Kidney (tissue), 14 donors: ENCODE data around the gene GRK4. TPM values are rescaled to one million over a fixed set of nuclear protein-coding genes. Genes with fewer than 3 reads are reported as not detected.
A peak's percentile ranks its signal among the peaks of the same experiment; 100 is the strongest.

Experiments used
- DNase-seq, 5 donors: peaks; one replicate each; pipeline ENCODE4 v3.0.0-alpha.2; 2013 to 2020
- FAIRE-seq: peaks from 2 replicates; lab custom pipeline; 2012; peaks lifted over from hg19 to GRCh38; lab: Jason Lieb, UNC
- H3K27ac ChIP-seq, 2 donors: one replicate each; pipeline ENCODE4 v1.7.0; 2013; ENCODE audit warnings: low read depth in 2 of 2, low read length in 2 of 2, inconsistent platforms in 1 of 2
- H3K27me3 ChIP-seq: one replicate; pipeline ENCODE4 v1.7.1; 2013; ENCODE audit warnings: low read length, inconsistent platforms; ENCODE audit not compliant: control insufficient read depth, insufficient read depth
- H3K36me3 ChIP-seq, 3 donors: one replicate each; pipeline versions ENCODE4 v1.7.0 to v1.7.1; 2013; ENCODE audit warnings: low read length in 3 of 3, control low read depth in 1 of 3, inconsistent platforms in 1 of 3; ENCODE audit not compliant: insufficient read depth in 3 of 3, control insufficient read depth in 2 of 3
- H3K4me1 ChIP-seq, 3 donors: one replicate each; pipeline versions ENCODE4 v1.7.0 to v1.7.1; 2013; ENCODE audit warnings: low read length in 3 of 3, inconsistent platforms in 1 of 3, low read depth in 1 of 3; ENCODE audit not compliant: control insufficient read depth in 2 of 3, insufficient read depth in 2 of 3
- H3K4me3 ChIP-seq, 3 donors: one replicate each; pipeline versions ENCODE4 v1.7.0 to v1.8.1; 2013; ENCODE audit warnings: low read length in 3 of 3, control low read depth in 1 of 3, inconsistent platforms in 1 of 3
- H3K9ac ChIP-seq, 3 donors: one replicate each; pipeline versions ENCODE4 v1.7.0 to v1.7.1; 2013; ENCODE audit warnings: low read length in 3 of 3, control low read depth in 1 of 3, inconsistent platforms in 1 of 3
- H3K9me3 ChIP-seq, 3 donors: one replicate each; pipeline versions ENCODE4 v1.7.0 to v1.7.1; 2013; ENCODE audit warnings: low read length in 3 of 3, control low read depth in 1 of 3, inconsistent platforms in 1 of 3; ENCODE audit not compliant: control insufficient read depth in 2 of 3, insufficient read depth in 1 of 3
- CTCF ChIP-seq: IDR thresholded peaks from 3 replicates; pipeline ENCODE4 v1.5.1; 2012; ENCODE audit warnings: mild to moderate bottlenecking, moderate library complexity, borderline replicate concordance; ENCODE audit not compliant: insufficient read depth; ENCODE audit errors: extremely low read depth
- intact Hi-C: fragments of 100-400 bp; cut with DNase I; formaldehyde crosslinking; loops from one replicate; pipeline ENCODE4 v1.11.1; 2022
- polyA plus RNA-seq: library from polyadenylated mRNA; stranded (reverse); fragments of 350-450 nt; fragmentation: Illumina TruSeq; extraction: RNeasy Lipid Tissue Mini Kit (QIAGEN cat#74804); gene quantifications from one replicate; pipeline ENCODE4 v1.2.3, GENCODE V29; 2014; ENCODE audit warnings: low read depth, low replicate concordance; ENCODE audit not compliant: insufficient read depth
- total RNA-seq: library from RNA; stranded (reverse); fragmentation: NEBNext Ultra II Directional; extraction: Animal tissue kit (Norgen Biotek cat#: 25700); gene quantifications from one replicate; pipeline ENCODE4 v1.2.1, GENCODE V29; 2021
- donor health status: control.
- donor health status: control.
- donor health status: control.
- donor health status: control.
- donor health status: control.
- donor health status: DM: yes; HTN: yes; CAD: no.
- donor health status: Normal renal cell carcinoma (clear cell type).

Gene GRK4
- total and polyA plus RNA-seq, 2 donors from 2014 or later: 4.3 TPM

- H3K4me3 ChIP-seq: peak overlapping the region; percentile 23 to 56 (median 41)
Observed at GRCh38 chr4:3041192-3042142, 78.1 kb downstream of the GRK4 start.

DNA sequence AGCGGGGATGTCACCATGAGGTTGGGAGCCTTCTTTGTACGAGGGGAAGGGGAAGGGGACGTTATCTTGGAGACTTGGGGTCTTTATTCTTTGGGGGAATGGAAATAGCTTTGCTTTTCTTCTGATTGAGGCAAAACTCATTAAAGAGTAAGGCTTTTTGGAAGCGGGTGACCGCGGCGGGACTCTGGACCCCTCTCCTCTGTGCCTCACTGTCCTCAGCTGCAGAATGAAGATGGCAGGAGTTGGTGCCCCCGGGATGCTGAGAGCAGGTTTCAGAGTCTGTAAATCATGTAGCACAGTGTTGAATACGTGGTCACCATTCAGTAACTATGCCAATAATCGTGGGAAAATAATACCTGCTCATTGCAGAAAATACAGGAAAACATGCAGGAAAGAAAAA lies 78.9 kb downstream of the GRK4 start:
- intact Hi-C loops: no loop called here
- Histone ChIP-seq H3K27ac (no peak overlapping the region), H3K9me3 (no peaks in the 10 kb centered on the region), H3K27me3 (no peaks in the 10 kb centered on the region), H3K9ac (peak overlapping the region in 1 of 3 donors; percentile 22), H3K4me1 (peaks cover 0 to 3% (median 0%) of the 10 kb centered on the region in 3 donors), H3K4me3 (peak overlapping the region; percentile 20 to 56 (median 23)), H3K36me3 (no peaks in the 10 kb centered on the region)
- TF ChIP-seq CTCF: no peak
- no peak for DNase-seq
- no peak for FAIRE-seq

More at GRCh38 chr4:3041192-3042142, 78.1 kb downstream of the GRK4 start:
- H3K4me1 ChIP-seq: peaks cover 0 to 5% (median 0%) of the 10 kb centered on the region in 3 donors
- H3K9ac ChIP-seq: peak overlapping the region in 1 of 3 donors; percentile 34
- intact Hi-C loops: no loop called here
- H3K27ac ChIP-seq: no peak overlapping the region
- no peaks in the 10 kb centered on the region for H3K27me3 ChIP-seq
- H3K9me3 ChIP-seq: no peaks in the 10 kb centered on the region
- DNase-seq: peak; percentile 53 to 87 (median 57)
- no peak for TF ChIP-seq CTCF
- no peak for FAIRE-seq
- no peaks in the 10 kb centered on the region for H3K36me3 ChIP-seq

DNA sequence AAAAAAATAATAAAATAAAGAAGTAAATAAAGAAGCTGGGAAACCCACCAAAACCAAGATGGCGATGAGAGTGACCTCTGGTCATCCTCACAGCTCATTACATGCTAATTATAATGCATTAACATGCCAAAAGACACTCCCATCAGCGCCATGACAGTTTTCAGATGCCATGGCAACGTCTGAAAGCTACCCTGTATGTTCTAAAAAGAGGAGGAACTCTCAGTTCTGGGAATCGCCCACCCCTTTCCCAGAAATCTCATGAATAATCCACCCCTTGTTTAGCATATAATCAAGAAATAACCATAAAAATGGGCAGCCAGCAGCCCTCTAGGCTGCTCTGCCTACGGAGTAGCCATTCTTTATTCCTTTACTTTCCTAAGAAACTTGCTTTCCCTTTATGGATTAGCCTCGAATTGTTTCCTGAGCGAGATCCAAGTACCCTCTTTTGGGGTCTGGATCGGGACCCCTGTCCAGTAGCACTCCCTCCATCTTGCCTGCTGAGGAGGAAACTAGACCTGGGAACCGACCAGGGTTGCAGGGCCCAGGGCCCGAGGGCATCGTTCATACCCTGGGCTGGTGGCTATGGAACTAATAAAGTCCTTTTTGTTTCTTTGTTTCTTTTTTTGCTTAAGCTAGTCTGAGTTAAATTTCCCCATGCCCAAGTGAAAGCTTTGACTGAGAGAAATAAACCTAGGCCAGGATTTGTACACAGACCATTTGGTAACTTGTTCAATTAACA lies 80.1 kb downstream of the GRK4 start:
- DNase-seq (peak in 1 of 5 donors; percentile 16), FAIRE-seq (no peak)
- Histone ChIP-seq H3K9ac (no peak overlapping the region), H3K27me3 (no peaks in the 10 kb centered on the region), H3K4me1 (peaks cover 0 to 2% (median 0%) of the 10 kb centered on the region in 3 donors), H3K27ac (no peak overlapping the region), H3K9me3 (no peaks in the 10 kb centered on the region), H3K4me3 (no peak overlapping the region), H3K36me3 (no peaks in the 10 kb centered on the region)
- intact Hi-C loops: no loop called here
- TF ChIP-seq CTCF: no peak
